ENCODE measurements around the gene RNASEH2B. TPM values are rescaled to one million over a fixed set of nuclear protein-coding genes. Genes with fewer than 3 reads are reported as not detected.

RNASEH2B gene
- total RNA-seq, 1 experiment from 2014 or later, result 80.7 TPM

- TF ChIP-seq EZH2 (IDR thresholded peaks at IDR 0.05; ENCODE audit: borderline replicate concordance, low read depth, low read length, poor library complexity, severe bottlenecking) (no peak), CTCF (conservative IDR thresholded peaks at IDR 0.05; ENCODE audit: low read depth, low read length) (no peak)
- no peak for DNase-seq (ENCODE audit: low spot score)
- ChIA-PET CTCF (no interaction called here), POLR2A (ENCODE audit: low non-redundant PET) (no interaction called here)
- no peaks in the 10 kb centered on the region for H3K36me3 ChIP-seq (ENCODE audit: insufficient read depth, low read length, poor library complexity, severe bottlenecking)
- no peaks in the 10 kb centered on the region for H3K27me3 ChIP-seq (replicated peaks; ENCODE audit: insufficient read depth, low read depth, low read length, poor library complexity)
- no TSS peak for BruUV-seq (replicated peaks)
- no peaks in the 10 kb centered on the region for H3K4me1 ChIP-seq (ENCODE audit: insufficient read depth, low read length, poor library complexity, severe bottlenecking)
- H3K27ac ChIP-seq (ENCODE audit: low read depth, low read length, poor library complexity, severe bottlenecking), result no peak overlapping the region
- intact Hi-C loops (cut with micrococcal nuclease; ENCODE audit: unreplicated experiment), result no loop called here
- H3K9me3 ChIP-seq (ENCODE audit: low read depth, low read length, poor library complexity, severe bottlenecking), result peaks cover 6% of the 10 kb centered on the region
- no peak overlapping the region for H3K4me3 ChIP-seq (ENCODE audit: low read depth, low read length, poor library complexity, severe bottlenecking)
Measured at GRCh38 chr13:50884265-50884664, 25.3 kb upstream of the RNASEH2B start.

GRCh38 chr13:50887151-50887550, 22.4 kb upstream of the RNASEH2B start:
- Histone ChIP-seq H3K27me3 (replicated peaks; ENCODE audit: insufficient read depth, low read depth, low read length, poor library complexity) (no peaks in the 10 kb centered on the region), H3K36me3 (ENCODE audit: insufficient read depth, low read length, poor library complexity, severe bottlenecking) (no peaks in the 10 kb centered on the region), H3K9me3 (ENCODE audit: low read depth, low read length, poor library complexity, severe bottlenecking) (peaks cover 3% of the 10 kb centered on the region), H3K4me1 (ENCODE audit: insufficient read depth, low read length, poor library complexity, severe bottlenecking) (no peaks in the 10 kb centered on the region), H3K27ac (ENCODE audit: low read depth, low read length, poor library complexity, severe bottlenecking) (no peak overlapping the region), H3K4me3 (ENCODE audit: low read depth, low read length, poor library complexity, severe bottlenecking) (no peak overlapping the region)
- no TSS peak for BruUV-seq (replicated peaks)
- intact Hi-C loops (cut with micrococcal nuclease; ENCODE audit: unreplicated experiment), result no loop called here
- DNase-seq (ENCODE audit: low spot score), result no peak
- ChIA-PET POLR2A (ENCODE audit: low non-redundant PET) (no interaction called here), CTCF (no interaction called here)
- TF ChIP-seq EZH2 (IDR thresholded peaks at IDR 0.05; ENCODE audit: borderline replicate concordance, low read depth, low read length, poor library complexity, severe bottlenecking) (no peak), CTCF (conservative IDR thresholded peaks at IDR 0.05; ENCODE audit: low read depth, low read length) (no peak)

GRCh38 chr13:50888362-50888761, 21.2 kb upstream of the RNASEH2B start:
- no peaks in the 10 kb centered on the region for H3K9me3 ChIP-seq (ENCODE audit: low read depth, low read length, poor library complexity, severe bottlenecking)
- H3K4me1 ChIP-seq (ENCODE audit: insufficient read depth, low read length, poor library complexity, severe bottlenecking), result no peaks in the 10 kb centered on the region
- DNase-seq (ENCODE audit: low spot score), result no peak
- no TSS peak for BruUV-seq (replicated peaks)
- no peak overlapping the region for H3K27ac ChIP-seq (ENCODE audit: low read depth, low read length, poor library complexity, severe bottlenecking)
- CTCF ChIA-PET, result no interaction called here
- intact Hi-C loops (cut with micrococcal nuclease; ENCODE audit: unreplicated experiment), result no loop called here
- H3K4me3 ChIP-seq (ENCODE audit: low read depth, low read length, poor library complexity, severe bottlenecking), result no peak overlapping the region
- no peaks in the 10 kb centered on the region for H3K36me3 ChIP-seq (ENCODE audit: insufficient read depth, low read length, poor library complexity, severe bottlenecking)
- POLR2A ChIA-PET (ENCODE audit: low non-redundant PET), result no interaction called here
- TF ChIP-seq CTCF (conservative IDR thresholded peaks at IDR 0.05; ENCODE audit: low read depth, low read length) (no peak), EZH2 (IDR thresholded peaks at IDR 0.05; ENCODE audit: borderline replicate concordance, low read depth, low read length, poor library complexity, severe bottlenecking) (no peak)
- no peaks in the 10 kb centered on the region for H3K27me3 ChIP-seq (replicated peaks; ENCODE audit: insufficient read depth, low read depth, low read length, poor library complexity)
